A549 (cell line): Measurements from ENCODE around the gene HSPA4.

ENCODE experiments used
- CTCF ChIP-seq: fragments of >200 bp; sonication (Bioruptor Twin); formaldehyde crosslinking; IDR thresholded peaks from 3 replicates; pipeline ENCODE4 v1.5.1; 2016
- HES2 ChIP-seq: fragments of >200 bp; sonication (Bioruptor Twin); formaldehyde crosslinking; IDR thresholded peaks from 2 replicates; pipeline ENCODE4 v1.6.1; 2016
- RAD21 ChIP-seq, 2 experiments: fragments of >200 bp in 1 of 2; sonication (Bioruptor Twin) in 1 of 2; formaldehyde crosslinking in 1 of 2; IDR thresholded peaks in 1 of 2; conservative IDR thresholded peaks in 1 of 2; 2 replicates in 1 of 2; 3 replicates in 1 of 2; pipeline ENCODE4 v1.6.1; 2012 to 2018; ENCODE audit warnings: inconsistent platforms in 1 of 2

- TF ChIP-seq CTCF: no peak
- no peak for TF ChIP-seq HES2
- TF ChIP-seq RAD21 (conservative IDR thresholded peaks at IDR 0.05 in 1 of 2, IDR thresholded peaks at IDR 0.05 in 1 of 2): no peak
Measured at GRCh38 chr5:133132717-133133116, 80.9 kb downstream of the HSPA4 start.
